GM12891 (cell line): ENCODE measurements around the gene EVA1A.

Experiments
- POLR2A ChIP-seq: IDR thresholded peaks from 2 replicates; pipeline ENCODE4 v1.6.1; 2011; ENCODE audit warnings: low read depth, low read length, control low read depth
- POLR2AphosphoS5 ChIP-seq: IDR thresholded peaks from 2 replicates; pipeline ENCODE4 v1.6.1; 2011; ENCODE audit warnings: low read depth, low read length, control low read depth
- POU2F2 ChIP-seq: IDR thresholded peaks from 2 replicates; pipeline ENCODE4 v1.6.1; 2011; ENCODE audit warnings: low read depth, mild to moderate bottlenecking, control low read depth, low read length, moderate library complexity

DNA sequence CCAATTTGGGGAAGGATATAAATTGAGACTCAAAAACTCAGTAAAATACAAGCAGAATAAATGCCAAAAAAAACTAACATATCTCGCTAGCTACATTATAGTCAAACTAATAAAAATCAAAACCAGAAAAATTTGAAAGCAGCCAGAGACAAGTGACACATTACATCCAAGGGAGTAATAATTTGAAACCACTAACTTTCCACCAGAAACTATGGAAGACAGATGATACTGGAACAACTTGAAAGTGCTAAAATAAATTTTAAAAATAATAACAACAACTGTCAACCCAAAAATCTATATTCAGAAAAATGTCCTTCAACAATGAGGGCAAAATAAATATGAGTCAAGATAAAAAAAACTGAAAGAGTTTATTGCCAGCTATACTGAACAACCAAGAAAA is 110.7 kb downstream of the EVA1A start:
- TF ChIP-seq POLR2AphosphoS5 (no peak), POU2F2 (no peak), POLR2A (no peak)
